ENCODE measurements around the gene SFT2D3. TPM values are rescaled to one million over a fixed set of nuclear protein-coding genes. Genes with fewer than 3 reads are reported as not detected.

The SFT2D3 gene
- polyA plus RNA-seq, 2 of the 4 experiments (the other 2 are of a cell fraction) = 4.5 to 10.4 TPM

GRCh38 chr2:127678991-127679390 lies 22.3 kb upstream of the SFT2D3 start (continued):
- no peak for TF ChIP-seq FOSL2 (IDR thresholded peaks at IDR 0.05)
- TF ChIP-seq FOSL2 (CRISPR knock-in tag; IDR thresholded peaks at IDR 0.05) = no peak
- no peak for TF ChIP-seq NPAS2 (CRISPR knock-in tag; IDR thresholded peaks at IDR 0.05; ENCODE audit: borderline replicate concordance)
- TF ChIP-seq PHF8 (IDR thresholded peaks at IDR 0.05; ENCODE audit: borderline replicate concordance, low read depth) = no peak
- TF ChIP-seq USF2 (IDR thresholded peaks at IDR 0.05) = no peak
- no peak for TF ChIP-seq SMC3 (IDR thresholded peaks at IDR 0.05)

GRCh38 chr2:127679680-127680361 lies 21.5 kb upstream of the SFT2D3 start:
- DNase-seq (ENCODE audit: low read depth in 1 of 2, low spot score in 1 of 2) (no peak), FAIRE-seq (no peak), ATAC-seq (no peak)
- CTCF ChIA-PET = interaction anchor here (0.9 to 1.7 kb wide), 3 partner anchors 18 to 88 kb away, joined by 3 to 5 read pairs (median 5); no protein-coding TSS in a partner anchor
- H3K4me3 ChIP-seq = no peak overlapping the region
- no peak for TF ChIP-seq ZNF302 (CRISPR knock-in tag; IDR thresholded peaks at IDR 0.05)
- no peak for TF ChIP-seq EHF (CRISPR knock-in tag; IDR thresholded peaks at IDR 0.05)
- no peak for TF ChIP-seq NFE2L2 (conservative IDR thresholded peaks at IDR 0.05; ENCODE audit: low read length)
- TF ChIP-seq POLR2A (IDR thresholded peaks at IDR 0.05; ENCODE audit: low read length) = no peak
- no peak for TF ChIP-seq E2F6 (IDR thresholded peaks at IDR 0.05; ENCODE audit: borderline replicate concordance, low read depth)
- TF ChIP-seq GATA3 (IDR thresholded peaks at IDR 0.05; ENCODE audit: borderline replicate concordance) = no peak
- no peak for TF ChIP-seq NR3C1 (IDR thresholded peaks at IDR 0.05)
- no peak for TF ChIP-seq RAD21 (conservative IDR thresholded peaks at IDR 0.05 in 1 of 2, IDR thresholded peaks at IDR 0.05 in 1 of 2)
- no peak for TF ChIP-seq CHD2 (IDR thresholded peaks at IDR 0.05; ENCODE audit: low read length, partially characterized antibody)
- TF ChIP-seq RARB (CRISPR knock-in tag; IDR thresholded peaks at IDR 0.05) = no peak
- no peak for TF ChIP-seq ZC3H11A (IDR thresholded peaks at IDR 0.05)
- no peak for TF ChIP-seq POLR2AphosphoS2 (conservative IDR thresholded peaks at IDR 0.05; ENCODE audit: low read length)
- POLR2A ChIA-PET = no interaction called here
- H3K4me2 ChIP-seq = no peak overlapping the region
- no peaks in the 10 kb centered on the region for H3K9me3 ChIP-seq
- H3K27ac ChIP-seq = no peak overlapping the region
- 90% methylated on average over 10 of the region's 15 CpGs for WGBS (ENCODE audit: missing lambda C conversion rate)
- peaks cover 5% of the 10 kb centered on the region; the same call in 2 of the 3 replicates for H3K4me1 ChIP-seq

GRCh38 chr2:127680706-127681287 lies 20.5 kb upstream of the SFT2D3 start:
- Histone ChIP-seq H3K27ac (no peak overlapping the region), H3K4me2 (no peak overlapping the region), H3K4me1 (peaks cover 5% of the 10 kb centered on the region; the same call in 2 of the 3 replicates), H3K4me3 (no peak overlapping the region), H3K9me3 (no peaks in the 10 kb centered on the region)
- FAIRE-seq = no peak
- no peak for DNase-seq (ENCODE audit: low read depth in 1 of 2, low spot score in 1 of 2)
- CTCF ChIA-PET = interaction anchor here (0.5 to 1.7 kb wide), 3 partner anchors 17 to 670 kb away, joined by 3 to 5 read pairs (median 5); no protein-coding TSS in a partner anchor
- ATAC-seq = no peak
- POLR2A ChIA-PET = no interaction called here
- 82% methylated on average over 17 of the region's 19 CpGs for WGBS (ENCODE audit: missing lambda C conversion rate)
- TF ChIP-seq CHD2 (IDR thresholded peaks at IDR 0.05; ENCODE audit: low read length, partially characterized antibody) (no peak), REST (IDR thresholded peaks at IDR 0.05) (no peak), EP300 (IDR thresholded peaks at IDR 0.05) (no peak), SREBF2 (IDR thresholded peaks at IDR 0.05) (no peak), MAX (IDR thresholded peaks at IDR 0.05) (no peak), CEBPB (IDR thresholded peaks at IDR 0.05) (no peak), BHLHE40 (IDR thresholded peaks at IDR 0.05; ENCODE audit: low read depth, low read length) (no peak), EHMT2 (IDR thresholded peaks at IDR 0.05; ENCODE audit: low read depth) (no peak), HOXB13 (CRISPR knock-in tag; IDR thresholded peaks at IDR 0.05; ENCODE audit: low read depth) (no peak), FOXS1 (CRISPR knock-in tag; IDR thresholded peaks at IDR 0.05) (no peak), E2F6 (IDR thresholded peaks at IDR 0.05; ENCODE audit: borderline replicate concordance, low read depth) (no peak), HOXB5 (CRISPR knock-in tag; IDR thresholded peaks at IDR 0.05) (no peak), MAZ (IDR thresholded peaks at IDR 0.05; ENCODE audit: borderline replicate concordance, low read depth, low read length) (no peak), POLR2AphosphoS2 (conservative IDR thresholded peaks at IDR 0.05; ENCODE audit: low read length) (no peak), TFCP2L1 (CRISPR knock-in tag; IDR thresholded peaks at IDR 0.05) (no peak)
